GM19452 (cell line): ENCODE results near the gene SLC24A5.
A peak's percentile ranks its signal among the peaks of the same experiment; 100 is the strongest.

Source experiments
- ATAC-seq: cut with Tn5 transposase; IDR thresholded peaks from one replicate; pipeline ENCODE4 v1.9.1; 2021; ENCODE audit not compliant: unreplicated experiment

SLC24A5 gene

GRCh38 chr15:48109856-48110531, 10.8 kb upstream of the SLC24A5 start:
- ATAC-seq: no peak

GRCh38 chr15:48112242-48112641, 8.5 kb upstream of the SLC24A5 start:
- ATAC-seq: no peak

GRCh38 chr15:48119277-48119676, 1.5 kb upstream of the SLC24A5 start:
- ATAC-seq: no peak

GRCh38 chr15:48121849-48122248, 1.1 kb downstream of the SLC24A5 start:
- ATAC-seq: no peak

GRCh38 chr15:48126667-48127355, 6.0 kb downstream of the SLC24A5 start:
- ATAC-seq: no peak

- ATAC-seq: no peak
These were observed 10.5 kb downstream of the SLC24A5 start for GRCh38 chr15:48131324-48131723.

- no peak for ATAC-seq
These were observed 12.1 kb downstream of the SLC24A5 start for GRCh38 chr15:48132874-48133273.

GRCh38 chr15:48143856-48144255, 23.1 kb downstream of the SLC24A5 start:
- ATAC-seq: no peak

GRCh38 chr15:48144889-48145288, 24.1 kb downstream of the SLC24A5 start:
- peak; percentile 60 for ATAC-seq

- ATAC-seq: no peak
These were observed 25.1 kb downstream of the SLC24A5 start for GRCh38 chr15:48145923-48146322.

- ATAC-seq: no peak
These were observed 26.6 kb downstream of the SLC24A5 start for GRCh38 chr15:48147358-48147757.

- ATAC-seq: no peak
These were observed 29.1 kb downstream of the SLC24A5 start for GRCh38 chr15:48149858-48150257.

- no peak for ATAC-seq
These were observed 32.7 kb downstream of the SLC24A5 start for GRCh38 chr15:48153526-48153925.

- no peak for ATAC-seq
These were observed 47.8 kb downstream of the SLC24A5 start for GRCh38 chr15:48168616-48169015.

- ATAC-seq: no peak
These were observed 50.2 kb downstream of the SLC24A5 start for GRCh38 chr15:48170981-48171380.

GRCh38 chr15:48175126-48175525, 54.3 kb downstream of the SLC24A5 start:
- no peak for ATAC-seq

- ATAC-seq: no peak
These were observed 55.3 kb downstream of the SLC24A5 start for GRCh38 chr15:48176112-48176511.

- ATAC-seq: peak; percentile 45
These were observed 56.2 kb downstream of the SLC24A5 start for GRCh38 chr15:48176957-48177356.

- peak; percentile 62 for ATAC-seq
These were observed 56.6 kb downstream of the SLC24A5 start for GRCh38 chr15:48177383-48177765.

GRCh38 chr15:48177766-48178647, 57.2 kb downstream of the SLC24A5 start, which contains the start of gene MYEF2:
TSS of gene MYEF2 (minus strand) at chr15:48178295. CDS start at chr15:48178237, 58 bp downstream.
- peak; percentile 70 for ATAC-seq

GRCh38 chr15:48178648-48178931, 57.8 kb downstream of the SLC24A5 start:
- ATAC-seq: no peak

- ATAC-seq: no peak
These were observed 62.0 kb downstream of the SLC24A5 start for GRCh38 chr15:48182749-48183148.
